ENCODE data around the gene ZNF582. TPM values are rescaled to one million over a fixed set of nuclear protein-coding genes. Genes with fewer than 3 reads are reported as not detected.
A peak's percentile ranks its signal among the peaks of the same experiment; 100 is the strongest.
"Not testable (repeated sequence)": the region's sequence is repeated elsewhere in the genome, so short reads cannot be mapped to it uniquely, and the experiment has no call there.

ZNF582 gene
- total RNA-seq, 8 experiments from 2014 or later = 1.0 to 7.9 (median 3.7) TPM

GRCh38 chr19:56341948-56342347, 51.4 kb downstream of the ZNF582 start:
- Histone ChIP-seq H3K27ac (no peak overlapping the region), H3K4me1 (replicated peaks in 1 of 2) (no peaks in the 10 kb centered on the region), H3K4me3 (no peak overlapping the region)
- no peak for ATAC-seq (replicated peaks in 6 of 8)
- in situ Hi-C loops (cut with MboI; ENCODE audit: low pct_unique_long_range_greater_than_20kb in 2 of 9, low sequenced_read_pairs in 9 of 9, unreplicated experiment in 9 of 9) = loop anchor here in 1 of 9 experiments (25.0 kb wide), 1 partner anchor 280 kb away; no protein-coding TSS in a partner anchor

- ATAC-seq (replicated peaks in 6 of 8) = peak in 2 of 8 experiments; percentile 68 to 84
- not testable (repeated sequence) for H3K27ac ChIP-seq; H3K4me3 ChIP-seq; H3K4me1 ChIP-seq (replicated peaks in 1 of 2)
- in situ Hi-C loops (cut with MboI; ENCODE audit: low pct_unique_long_range_greater_than_20kb in 2 of 9, low sequenced_read_pairs in 9 of 9, unreplicated experiment in 9 of 9) = loop anchor here in 1 of 9 experiments (25.0 kb wide), 1 partner anchor 277 kb away; no protein-coding TSS in a partner anchor
- WGBS, 10 experiments = 29 to 83% (median 56%) methylated on average over 1 of the region's 10 CpGs; no CpG with 5 or more reads in 6 of the 10 experiments
Observed at GRCh38 chr19:56339031-56339430, 54.3 kb downstream of the ZNF582 start.

GRCh38 chr19:56337077-56337476, 56.3 kb downstream of the ZNF582 start:
- not testable (repeated sequence) for H3K4me1 ChIP-seq (replicated peaks in 1 of 2); ATAC-seq (replicated peaks in 6 of 8); H3K27ac ChIP-seq; H3K4me3 ChIP-seq
- 70% methylated on average over 2 of the region's 8 CpGs; no CpG with 5 or more reads in 9 of the 10 experiments for WGBS, 10 experiments
- in situ Hi-C loops (cut with MboI; ENCODE audit: low pct_unique_long_range_greater_than_20kb in 2 of 9, low sequenced_read_pairs in 9 of 9, unreplicated experiment in 9 of 9) = loop anchor here in 1 of 9 experiments (25.0 kb wide), 1 partner anchor 275 kb away; no protein-coding TSS in a partner anchor

DNA sequence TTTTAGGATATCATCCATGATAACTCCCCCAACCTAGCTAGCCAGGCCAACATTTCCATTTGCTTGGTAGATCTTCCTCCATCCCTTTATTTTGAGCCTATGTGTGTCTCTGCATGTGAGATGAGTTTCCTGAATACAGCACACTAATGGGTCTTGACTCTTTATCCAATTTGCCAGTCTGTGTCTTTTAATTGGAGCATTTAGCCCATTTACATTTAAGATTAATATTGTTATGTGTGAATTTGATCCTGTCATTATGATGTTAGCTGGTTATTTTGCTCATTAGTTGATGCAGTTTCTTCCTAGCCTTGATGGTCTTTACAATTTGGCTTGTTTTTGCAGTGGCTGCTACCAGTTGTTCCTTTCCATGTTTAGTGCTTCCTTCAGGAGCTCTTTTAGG, 58.0 kb downstream of the ZNF582 start:
- H3K4me3 ChIP-seq; ATAC-seq (replicated peaks in 6 of 8); H3K27ac ChIP-seq; H3K4me1 ChIP-seq (replicated peaks in 1 of 2): not testable (repeated sequence)
- in situ Hi-C loops (cut with MboI; ENCODE audit: low pct_unique_long_range_greater_than_20kb in 2 of 9, low sequenced_read_pairs in 9 of 9, unreplicated experiment in 9 of 9) = loop anchor here in 1 of 9 experiments (25.0 kb wide), 1 partner anchor 273 kb away; no protein-coding TSS in a partner anchor

GRCh38 chr19:56333506-56333905, 59.8 kb downstream of the ZNF582 start:
- peak in 3 of 8 experiments; percentile 73 to 85 (median 84) for ATAC-seq (replicated peaks in 6 of 8)
- Histone ChIP-seq H3K27ac (no peak overlapping the region), H3K4me3 (no peak overlapping the region), H3K4me1 (replicated peaks in 1 of 2) (no peaks in the 10 kb centered on the region)
- in situ Hi-C loops (cut with MboI; ENCODE audit: low pct_unique_long_range_greater_than_20kb in 2 of 9, low sequenced_read_pairs in 9 of 9, unreplicated experiment in 9 of 9) = loop anchor here in 1 of 9 experiments (25.0 kb wide), 1 partner anchor 271 kb away; no protein-coding TSS in a partner anchor

Other genes starting within 250 kb of the ZNF582 start
- under 1 TPM in 1 of 8 experiments, not detected in 7; 0.29 TPM for gene GALP, start 217.5 kb downstream of the ZNF582 start, total RNA-seq
- gene ZSCAN5B, start 195.8 kb downstream of the ZNF582 start, total RNA-seq = under 1 TPM in 4 of 8 experiments, not detected in 4; 0.13 to 0.21 (median 0.18) TPM
- under 1 TPM in 1 of 8 experiments, not detected in 7; 0.38 TPM for gene ZSCAN5C, start 191.3 kb downstream of the ZNF582 start, total RNA-seq
- 1 to 10 TPM in 3 of 8 experiments, under 1 TPM in 3, not detected in 2; 0.46 to 9.9 (median 2.5) TPM for gene EDDM13, start 120.8 kb downstream of the ZNF582 start, total RNA-seq
- gene ZSCAN5A, start 78.7 kb downstream of the ZNF582 start, total RNA-seq = 10 to 100 TPM in 3 of 8 experiments, 1 to 10 TPM in 5; 5.2 to 21.4 (median 7.0) TPM
- gene ZNF583, start 10.8 kb upstream of the ZNF582 start, total RNA-seq = 10 to 100 TPM in 1 of 8 experiments, 1 to 10 TPM in 7; 3.4 to 11.8 (median 6.6) TPM
- 10 to 100 TPM in 1 of 8 experiments, 1 to 10 TPM in 3, under 1 TPM in 4; 0.13 to 13.1 (median 1.5) TPM for gene ZNF667, start 83.8 kb upstream of the ZNF582 start, total RNA-seq
- gene ZNF471, start 114.3 kb upstream of the ZNF582 start, total RNA-seq = 10 to 100 TPM in 1 of 8 experiments, 1 to 10 TPM in 3, under 1 TPM in 4; 0.13 to 13.4 (median 2.1) TPM
- gene ZFP28, start 145.4 kb upstream of the ZNF582 start, total RNA-seq = 10 to 100 TPM in 1 of 8 experiments, 1 to 10 TPM in 4, under 1 TPM in 2, not detected in 1; 0.18 to 17.8 (median 5.4) TPM
- 10 to 100 TPM in 1 of 8 experiments, 1 to 10 TPM in 5, under 1 TPM in 2; 0.20 to 10.7 (median 6.6) TPM for gene ZNF470, start 173.9 kb upstream of the ZNF582 start, total RNA-seq
- 10 to 100 TPM in 5 of 8 experiments, 1 to 10 TPM in 2, under 1 TPM in 1; 0.10 to 20.3 (median 11.4) TPM for gene ZNF71, start 201.8 kb upstream of the ZNF582 start, total RNA-seq
- gene SMIM17, start 249.6 kb upstream of the ZNF582 start, total RNA-seq = 1 to 10 TPM in 5 of 8 experiments, not detected in 3; 1.7 to 4.6 (median 2.2) TPM